HL-60 (cell line): Measurements from ENCODE around the gene RLF.

Experiments used
- DNase-seq, 2 experiments: peaks; one replicate each; pipeline ENCODE4 v3.0.0-alpha.2; 2010 to 2020; ENCODE audit warnings: low read depth in 1 of 2, low spot score in 1 of 2
- H3K27ac ChIP-seq: fragments of 250-450 bp; sonication (Bioruptor Pico); replicated peaks from 2 replicates; pipeline ENCODE4 v1.5.1; 2020; ENCODE audit warnings: mild to moderate bottlenecking, moderate library complexity
- H3K27me3 ChIP-seq: fragments of 250-450 bp; sonication (Bioruptor Pico); 2 replicates; pipeline ENCODE4 v1.5.1; 2021; ENCODE audit warnings: mild to moderate bottlenecking, moderate library complexity; ENCODE audit not compliant: insufficient read depth, poor library complexity, severe bottlenecking
- H3K4me3 ChIP-seq: replicated peaks from 2 replicates; pipeline ENCODE4 v1.5.1; 2011; ENCODE audit warnings: mild to moderate bottlenecking, control low read depth, low read length; ENCODE audit not compliant: insufficient read depth
- CTCF ChIP-seq: IDR thresholded peaks from one replicate; pipeline ENCODE4 v1.5.1; 2011; ENCODE audit warnings: low read length, control low read depth, inconsistent platforms; ENCODE audit not compliant: insufficient read depth
- GABPA ChIP-seq: IDR thresholded peaks from 2 replicates; pipeline ENCODE4 v1.6.1; 2012; ENCODE audit warnings: low read depth
- POLR2AphosphoS5 ChIP-seq: IDR thresholded peaks from 2 replicates; pipeline ENCODE4 v1.6.1; 2012; ENCODE audit warnings: low read depth
- REST ChIP-seq: IDR thresholded peaks from 2 replicates; pipeline ENCODE4 v1.6.1; 2012; ENCODE audit warnings: low read depth; ENCODE audit not compliant: insufficient replicate concordance
- SPI1 ChIP-seq: IDR thresholded peaks from 2 replicates; pipeline ENCODE4 v1.6.1; 2012; ENCODE audit warnings: low read depth, mild to moderate bottlenecking, borderline replicate concordance

RLF gene

DNA sequence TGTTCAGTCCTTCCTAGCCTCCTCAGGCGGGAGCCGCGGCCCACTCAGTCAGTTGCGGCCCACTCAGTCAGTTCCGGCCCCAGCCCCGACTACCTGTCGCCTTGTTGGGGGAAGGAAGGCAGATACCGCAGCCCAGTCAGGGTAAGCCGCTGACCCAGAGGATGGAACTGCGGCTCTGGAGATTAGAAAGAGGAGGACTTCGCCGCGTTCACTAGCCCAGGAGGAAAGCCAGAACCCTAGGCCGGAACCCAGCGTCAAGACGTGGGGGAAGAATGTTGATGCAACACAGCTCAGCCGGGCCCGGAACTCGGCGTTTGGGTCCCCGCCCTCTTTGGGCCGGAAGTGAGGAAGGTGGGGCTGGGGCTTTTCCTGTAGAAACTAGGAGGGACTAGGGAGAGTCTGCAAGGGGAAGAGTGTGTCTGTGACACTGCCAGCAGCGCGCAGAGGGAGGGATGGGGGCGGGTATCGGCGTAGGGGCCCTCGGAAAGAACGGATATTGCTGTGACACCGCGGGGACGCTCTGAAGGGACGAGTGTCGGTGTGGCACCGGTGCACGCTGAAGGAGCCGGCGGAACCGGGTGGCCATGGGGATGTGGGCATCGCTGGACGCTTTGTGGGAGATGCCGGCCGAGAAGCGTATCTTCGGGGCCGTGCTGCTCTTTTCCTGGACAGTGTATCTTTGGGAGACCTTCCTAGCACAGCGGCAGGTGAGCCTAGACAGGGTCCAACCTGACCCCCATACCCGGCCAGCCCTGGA is 96.7 kb downstream of the RLF start, which contains the start of gene ZMPSTE24:
TSS of gene ZMPSTE24 (plus strand) at position 549 of the 757 bp plus-strand sequence. CDS start at position 585, 36 bp downstream.
- Histone ChIP-seq H3K27me3 (no peaks in the 10 kb centered on the region), H3K27ac (peak within 1 kb of the TSS; percentile 92), H3K4me3 (peak within 1 kb of the TSS; percentile 89)
- peak; percentile 96 to 99 for DNase-seq
- TF ChIP-seq SPI1 (peak; percentile 23; the same call in 1 of the 2 replicates), GABPA (peak; percentile 98), CTCF (no peak), POLR2AphosphoS5 (peak; percentile 91), REST (peak; percentile 66)

DNA sequence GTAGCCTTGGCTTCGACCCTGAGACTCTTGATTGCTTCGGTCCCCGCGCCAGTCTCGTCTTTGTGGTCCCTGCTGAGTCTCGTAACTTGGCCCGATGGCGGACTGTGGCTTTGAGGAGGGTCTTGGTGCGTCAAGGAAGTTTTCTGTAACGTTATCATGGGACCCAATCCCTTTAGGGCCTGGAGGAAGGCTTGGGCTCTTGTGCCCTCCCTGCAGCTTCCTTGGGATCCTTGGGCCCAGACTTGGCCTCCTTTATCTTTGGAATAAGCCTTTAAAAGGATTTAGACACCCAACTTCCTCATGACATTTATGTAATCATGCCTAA is 97.2 kb downstream of the RLF start:
- H3K4me3 ChIP-seq, result peak overlapping the region; percentile 89
- TF ChIP-seq SPI1 (no peak), REST (no peak), POLR2AphosphoS5 (no peak), CTCF (no peak), GABPA (no peak)
- DNase-seq, result peak in 1 of 2 experiments; percentile 18
- H3K27ac ChIP-seq, result peak overlapping the region; percentile 65
- no peaks in the 10 kb centered on the region for H3K27me3 ChIP-seq

DNA sequence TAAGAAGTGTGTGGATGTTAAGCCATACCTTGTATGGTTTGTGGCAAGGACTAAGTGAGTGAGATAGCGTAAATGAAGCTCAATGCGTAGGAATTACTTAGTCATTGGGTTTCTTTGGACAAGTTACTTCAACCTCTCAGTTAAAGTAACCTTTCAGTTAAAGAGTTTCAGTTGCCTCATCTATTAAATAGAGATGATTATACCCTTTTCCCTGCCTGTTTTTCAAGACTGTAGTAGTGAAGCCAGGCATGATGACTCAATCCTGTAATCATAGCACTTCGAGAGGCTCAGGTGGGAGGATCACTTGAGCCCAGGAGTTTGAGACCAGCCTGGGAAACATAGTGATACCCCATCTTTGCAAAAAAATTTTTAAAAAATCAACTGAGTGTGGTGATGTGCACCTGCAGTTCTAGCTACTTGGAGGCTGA is 103.2 kb downstream of the RLF start:
- Histone ChIP-seq H3K4me3 (no peak overlapping the region), H3K27me3 (no peaks in the 10 kb centered on the region), H3K27ac (no peak overlapping the region)
- DNase-seq, result no peak
- no peak for TF ChIP-seq GABPA
- TF ChIP-seq REST, result no peak
- TF ChIP-seq SPI1, result no peak
- no peak for TF ChIP-seq POLR2AphosphoS5
- no peak for TF ChIP-seq CTCF
